Raji (cell line): ENCODE measurements around the gene MAP3K14.

Experiments
- POLR2A ChIP-seq: IDR thresholded peaks from 2 replicates; pipeline ENCODE4 v1.6.1; 2011; ENCODE audit warnings: low read depth, low read length, control low read depth; ENCODE audit not compliant: insufficient read depth

Gene MAP3K14

GRCh38 chr17:45286286-45286685 is 30.5 kb downstream of the MAP3K14 start:
- TF ChIP-seq POLR2A: no peak

- TF ChIP-seq POLR2A: no peak
These were observed 32.4 kb downstream of the MAP3K14 start for GRCh38 chr17:45284176-45285140.

- TF ChIP-seq POLR2A: no peak
These were observed 33.1 kb downstream of the MAP3K14 start for GRCh38 chr17:45283711-45284110.

GRCh38 chr17:45282683-45283644 is 33.9 kb downstream of the MAP3K14 start:
- no peak for TF ChIP-seq POLR2A

- no peak for TF ChIP-seq POLR2A
These were observed 36.9 kb downstream of the MAP3K14 start for GRCh38 chr17:45279898-45280297.

GRCh38 chr17:45277992-45278391 is 38.8 kb downstream of the MAP3K14 start:
- no peak for TF ChIP-seq POLR2A

GRCh38 chr17:45277216-45277849 is 39.5 kb downstream of the MAP3K14 start:
- no peak for TF ChIP-seq POLR2A

GRCh38 chr17:45276031-45276430 is 40.8 kb downstream of the MAP3K14 start:
- no peak for TF ChIP-seq POLR2A

- no peak for TF ChIP-seq POLR2A
These were observed 42.8 kb downstream of the MAP3K14 start for GRCh38 chr17:45274033-45274432.

GRCh38 chr17:45273551-45273957 is 43.3 kb downstream of the MAP3K14 start:
- no peak for TF ChIP-seq POLR2A

GRCh38 chr17:45271603-45272002 is 45.2 kb downstream of the MAP3K14 start:
- no peak for TF ChIP-seq POLR2A

GRCh38 chr17:45270828-45271418 is 45.9 kb downstream of the MAP3K14 start:
- no peak for TF ChIP-seq POLR2A

- TF ChIP-seq POLR2A: no peak
These were observed 46.9 kb downstream of the MAP3K14 start for GRCh38 chr17:45269912-45270311.

- no peak for TF ChIP-seq POLR2A
These were observed 49.3 kb downstream of the MAP3K14 start for GRCh38 chr17:45267436-45268055.
